Measurements from ENCODE around the gene GPR137C. TPM values are rescaled to one million over a fixed set of nuclear protein-coding genes. Genes with fewer than 3 reads are reported as not detected.

GPR137C gene
- 27.8 TPM for total RNA-seq

- DNase-seq = peak; percentile 100
These were observed at the start of gene GPR137C, which contains the start of gene TXNDC16 for GRCh38 chr14:52552063-52552988. GPR137C (plus strand) TSS chr14:52552836; CDS start chr14:52553148, 312 bp downstream. TXNDC16 (minus strand) TSS chr14:52552505; CDS start chr14:52543557, 8,948 bp downstream.

- no peak for DNase-seq
These were observed 39.4 kb upstream of the GPR137C start for GRCh38 chr14:52513249-52513648.

GRCh38 chr14:52514046-52514811, 38.4 kb upstream of the GPR137C start:
- DNase-seq = no peak

GRCh38 chr14:52522033-52522432, 30.6 kb upstream of the GPR137C start:
- no peak for DNase-seq

GRCh38 chr14:52522581-52523345, 29.9 kb upstream of the GPR137C start:
- no peak for DNase-seq

GRCh38 chr14:52527052-52527451, 25.6 kb upstream of the GPR137C start:
- no peak for DNase-seq

GRCh38 chr14:52531481-52531880, 21.2 kb upstream of the GPR137C start:
- DNase-seq = no peak

GRCh38 chr14:52536269-52536668, 16.4 kb upstream of the GPR137C start:
- DNase-seq = no peak

GRCh38 chr14:52538623-52539022, 14.0 kb upstream of the GPR137C start:
- no peak for DNase-seq

GRCh38 chr14:52545584-52546317, 6.9 kb upstream of the GPR137C start:
- DNase-seq = no peak

- DNase-seq = no peak
These were observed 6.3 kb upstream of the GPR137C start for GRCh38 chr14:52546318-52546670.

GRCh38 chr14:52547027-52547426, 5.6 kb upstream of the GPR137C start:
- no peak for DNase-seq

GRCh38 chr14:52547526-52547925, 5.1 kb upstream of the GPR137C start:
- no peak for DNase-seq

- DNase-seq = no peak
These were observed 2.0 kb upstream of the GPR137C start for GRCh38 chr14:52550661-52551060.

- DNase-seq = no peak
These were observed 1.4 kb upstream of the GPR137C start for GRCh38 chr14:52551205-52551604.

- DNase-seq = peak; percentile 10
These were observed 957 bp upstream of the GPR137C start for GRCh38 chr14:52551696-52552062.

GRCh38 chr14:52553002-52553670, 500 bp downstream of the GPR137C start:
- DNase-seq = peak; percentile 46

GRCh38 chr14:52553671-52554575, 1.3 kb downstream of the GPR137C start:
- peak; percentile 74 for DNase-seq

GRCh38 chr14:52558688-52559087, 6.1 kb downstream of the GPR137C start:
- no peak for DNase-seq

GRCh38 chr14:52563120-52563519, 10.5 kb downstream of the GPR137C start:
- no peak for DNase-seq

All from occipital lobe (tissue), 2 donors.